D341Med (cell line): Measurements from ENCODE around the gene ADCK2.

ENCODE experiments used
- DNase-seq: peaks from one replicate; pipeline ENCODE4 v3.0.0; 2012; ENCODE audit warnings: low spot score

The ADCK2 gene

DNA sequence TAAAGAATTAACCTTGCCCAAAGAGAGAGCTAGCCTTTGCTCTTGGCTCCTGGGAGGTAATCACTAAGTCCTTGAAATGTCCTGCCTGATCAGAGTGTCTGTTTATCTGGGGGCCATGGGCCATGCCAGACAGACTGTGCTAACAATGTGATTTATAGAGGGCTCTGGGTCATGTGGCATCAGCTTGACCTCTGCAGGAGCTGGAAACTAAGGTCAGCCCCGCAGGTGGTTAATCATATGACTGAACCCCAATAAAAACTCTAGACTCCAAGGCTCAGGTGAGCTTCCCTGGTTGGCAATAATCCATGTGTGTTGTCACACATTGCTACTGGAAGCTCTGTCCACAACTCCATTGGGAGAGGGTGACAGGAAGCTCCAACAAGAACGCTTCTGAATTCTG lies 71.3 kb downstream of the ADCK2 start:
- DNase-seq, result no peak
